Kidney (tissue), 14 donors: Measurements from ENCODE around the gene PAPOLG. TPM values are rescaled to one million over a fixed set of nuclear protein-coding genes. Genes with fewer than 3 reads are reported as not detected.

Experiments used
- DNase-seq, 5 donors: peaks; one replicate each; pipeline ENCODE4 v3.0.0-alpha.2; 2013 to 2020
- FAIRE-seq: peaks from 2 replicates; lab custom pipeline; 2012; peaks lifted over from hg19 to GRCh38; lab: Jason Lieb, UNC
- H3K27ac ChIP-seq, 2 donors: one replicate each; pipeline ENCODE4 v1.7.0; 2013; ENCODE audit warnings: low read depth in 2 of 2, low read length in 2 of 2, inconsistent platforms in 1 of 2
- H3K27me3 ChIP-seq: one replicate; pipeline ENCODE4 v1.7.1; 2013; ENCODE audit warnings: low read length, inconsistent platforms; ENCODE audit not compliant: control insufficient read depth, insufficient read depth
- H3K36me3 ChIP-seq, 3 donors: one replicate each; pipeline versions ENCODE4 v1.7.0 to v1.7.1; 2013; ENCODE audit warnings: low read length in 3 of 3, control low read depth in 1 of 3, inconsistent platforms in 1 of 3; ENCODE audit not compliant: insufficient read depth in 3 of 3, control insufficient read depth in 2 of 3
- H3K4me1 ChIP-seq, 3 donors: one replicate each; pipeline versions ENCODE4 v1.7.0 to v1.7.1; 2013; ENCODE audit warnings: low read length in 3 of 3, inconsistent platforms in 1 of 3, low read depth in 1 of 3; ENCODE audit not compliant: control insufficient read depth in 2 of 3, insufficient read depth in 2 of 3
- H3K4me3 ChIP-seq, 3 donors: one replicate each; pipeline versions ENCODE4 v1.7.0 to v1.8.1; 2013; ENCODE audit warnings: low read length in 3 of 3, control low read depth in 1 of 3, inconsistent platforms in 1 of 3
- H3K9ac ChIP-seq, 3 donors: one replicate each; pipeline versions ENCODE4 v1.7.0 to v1.7.1; 2013; ENCODE audit warnings: low read length in 3 of 3, control low read depth in 1 of 3, inconsistent platforms in 1 of 3
- H3K9me3 ChIP-seq, 3 donors: one replicate each; pipeline versions ENCODE4 v1.7.0 to v1.7.1; 2013; ENCODE audit warnings: low read length in 3 of 3, control low read depth in 1 of 3, inconsistent platforms in 1 of 3; ENCODE audit not compliant: control insufficient read depth in 2 of 3, insufficient read depth in 1 of 3
- intact Hi-C: fragments of 100-400 bp; cut with DNase I; formaldehyde crosslinking; loops from one replicate; pipeline ENCODE4 v1.11.1; 2022
- polyA plus RNA-seq: library from polyadenylated mRNA; stranded (reverse); fragments of 350-450 nt; fragmentation: Illumina TruSeq; extraction: RNeasy Lipid Tissue Mini Kit (QIAGEN cat#74804); gene quantifications from one replicate; pipeline ENCODE4 v1.2.3, GENCODE V29; 2014; ENCODE audit warnings: low read depth, low replicate concordance; ENCODE audit not compliant: insufficient read depth
- total RNA-seq: library from RNA; stranded (reverse); fragmentation: NEBNext Ultra II Directional; extraction: Animal tissue kit (Norgen Biotek cat#: 25700); gene quantifications from one replicate; pipeline ENCODE4 v1.2.1, GENCODE V29; 2021
- TF ChIP-seq, protein P1 (sequence below): IDR thresholded peaks from 3 replicates; pipeline ENCODE4 v1.5.1; 2012; ENCODE audit warnings: mild to moderate bottlenecking, moderate library complexity, borderline replicate concordance; ENCODE audit not compliant: insufficient read depth; ENCODE audit errors: extremely low read depth
- donor health status: control.
- donor health status: control.
- donor health status: control.
- donor health status: control.
- donor health status: control.
- donor health status: DM: yes; HTN: yes; CAD: no.
- donor health status: Normal renal cell carcinoma (clear cell type).

PAPOLG gene
- total and polyA plus RNA-seq, 2 donors from 2014 or later, result 3.0 to 12.2 TPM

GRCh38 chr2:60793169-60793568 lies 37.1 kb downstream of the PAPOLG start:
- Histone ChIP-seq H3K9ac (no peak overlapping the region), H3K27ac (no peak overlapping the region), H3K4me3 (no peak overlapping the region), H3K36me3 (peaks cover 9 to 37% (median 10%) of the 10 kb centered on the region in 3 donors), H3K4me1 (no peaks in the 10 kb centered on the region), H3K27me3 (no peaks in the 10 kb centered on the region), H3K9me3 (no peaks in the 10 kb centered on the region)
- intact Hi-C loops, result no loop called here
- TF ChIP-seq, protein P1, sequence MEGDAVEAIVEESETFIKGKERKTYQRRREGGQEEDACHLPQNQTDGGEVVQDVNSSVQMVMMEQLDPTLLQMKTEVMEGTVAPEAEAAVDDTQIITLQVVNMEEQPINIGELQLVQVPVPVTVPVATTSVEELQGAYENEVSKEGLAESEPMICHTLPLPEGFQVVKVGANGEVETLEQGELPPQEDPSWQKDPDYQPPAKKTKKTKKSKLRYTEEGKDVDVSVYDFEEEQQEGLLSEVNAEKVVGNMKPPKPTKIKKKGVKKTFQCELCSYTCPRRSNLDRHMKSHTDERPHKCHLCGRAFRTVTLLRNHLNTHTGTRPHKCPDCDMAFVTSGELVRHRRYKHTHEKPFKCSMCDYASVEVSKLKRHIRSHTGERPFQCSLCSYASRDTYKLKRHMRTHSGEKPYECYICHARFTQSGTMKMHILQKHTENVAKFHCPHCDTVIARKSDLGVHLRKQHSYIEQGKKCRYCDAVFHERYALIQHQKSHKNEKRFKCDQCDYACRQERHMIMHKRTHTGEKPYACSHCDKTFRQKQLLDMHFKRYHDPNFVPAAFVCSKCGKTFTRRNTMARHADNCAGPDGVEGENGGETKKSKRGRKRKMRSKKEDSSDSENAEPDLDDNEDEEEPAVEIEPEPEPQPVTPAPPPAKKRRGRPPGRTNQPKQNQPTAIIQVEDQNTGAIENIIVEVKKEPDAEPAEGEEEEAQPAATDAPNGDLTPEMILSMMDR, result no peak
- no peak for FAIRE-seq
- DNase-seq, result no peak

GRCh38 chr2:60794271-60794863 lies 38.3 kb downstream of the PAPOLG start:
- H3K9ac ChIP-seq, result no peak overlapping the region
- DNase-seq (peak in 1 of 5 donors; percentile 44), FAIRE-seq (peak; percentile 87)
- TF ChIP-seq, protein P1, result peak; percentile 40
- no peaks in the 10 kb centered on the region for H3K4me1 ChIP-seq
- no peaks in the 10 kb centered on the region for H3K27me3 ChIP-seq
- intact Hi-C loops, result no loop called here
- no peak overlapping the region for H3K4me3 ChIP-seq
- no peak overlapping the region for H3K27ac ChIP-seq
- H3K9me3 ChIP-seq, result no peaks in the 10 kb centered on the region
- H3K36me3 ChIP-seq, result peaks cover 8 to 34% (median 9%) of the 10 kb centered on the region in 3 donors

GRCh38 chr2:60796573-60797509 lies 40.8 kb downstream of the PAPOLG start:
- Histone ChIP-seq H3K4me1 (no peaks in the 10 kb centered on the region), H3K27ac (no peak overlapping the region), H3K27me3 (no peaks in the 10 kb centered on the region), H3K4me3 (no peak overlapping the region), H3K9ac (no peak overlapping the region), H3K36me3 (peaks cover 8 to 29% (median 9%) of the 10 kb centered on the region in 3 donors), H3K9me3 (no peaks in the 10 kb centered on the region)
- FAIRE-seq (no peak), DNase-seq (no peak)
- TF ChIP-seq, protein P1, result no peak
- intact Hi-C loops, result no loop called here
